Measurements from ENCODE around the gene FGF22.

The FGF22 gene

DNA sequence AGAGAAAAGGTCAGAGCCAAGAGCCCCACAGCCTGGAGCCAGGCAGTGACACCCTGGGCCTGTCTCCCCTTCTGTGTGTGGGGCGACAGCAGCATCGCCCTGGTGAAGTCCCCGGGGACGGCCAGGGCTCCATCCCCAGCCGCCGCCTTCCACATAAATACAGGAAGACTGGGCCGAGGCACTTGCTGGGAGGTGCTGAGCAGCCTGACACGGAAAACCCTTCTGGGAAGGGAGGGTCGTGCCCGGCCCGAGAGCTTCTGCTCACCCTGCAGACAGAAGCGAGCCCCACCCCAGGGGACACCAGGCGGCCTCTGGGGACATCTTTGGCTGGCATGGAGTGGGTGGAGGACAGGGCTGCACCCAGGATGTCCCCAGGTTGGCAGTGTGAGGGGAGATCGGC is 5.1 kb downstream of the FGF22 start:
- no peak for DNase-seq

- no peak for DNase-seq
Measured at GRCh38 chr19:645912-646778, 6.5 kb downstream of the FGF22 start.

DNA sequence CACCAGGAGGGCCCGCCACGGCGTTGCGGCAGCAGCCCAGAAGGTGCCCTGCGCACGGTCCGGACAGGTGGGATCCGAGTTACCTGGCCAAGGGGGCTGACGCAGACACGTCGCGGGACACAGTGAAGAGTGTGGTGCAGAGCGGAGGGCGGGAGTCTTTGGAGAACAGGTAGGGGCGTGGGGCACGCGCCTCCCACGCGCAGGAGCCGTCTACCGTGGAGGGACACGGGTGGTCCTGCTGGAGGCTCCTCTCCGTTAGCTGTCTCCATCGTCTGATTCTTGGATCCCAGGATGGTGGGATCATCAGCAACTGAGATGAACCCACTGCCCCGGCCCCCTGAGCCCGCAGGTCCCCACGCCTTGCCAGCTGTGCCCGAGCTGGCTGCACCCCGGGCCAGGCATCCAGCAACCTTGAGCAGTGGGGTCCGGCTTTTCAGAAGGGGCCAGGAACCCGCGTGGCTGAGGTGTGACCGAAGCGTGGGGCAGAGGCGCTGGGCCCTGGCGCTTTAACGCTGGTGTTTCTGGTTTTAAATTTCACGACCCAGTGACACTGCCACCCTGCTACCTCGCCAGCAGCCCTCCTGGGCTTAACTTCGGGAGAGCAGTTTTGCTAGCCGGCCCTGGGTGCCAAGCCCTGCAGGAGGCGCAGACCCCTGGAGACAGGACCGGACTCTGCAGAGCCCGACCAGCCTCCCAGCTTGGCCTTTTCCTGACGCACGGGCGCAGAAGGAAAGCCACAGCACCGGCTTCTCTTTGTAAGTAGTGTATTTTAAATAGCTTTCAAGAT is 7.3 kb downstream of the FGF22 start:
- no peak for DNase-seq

DNA sequence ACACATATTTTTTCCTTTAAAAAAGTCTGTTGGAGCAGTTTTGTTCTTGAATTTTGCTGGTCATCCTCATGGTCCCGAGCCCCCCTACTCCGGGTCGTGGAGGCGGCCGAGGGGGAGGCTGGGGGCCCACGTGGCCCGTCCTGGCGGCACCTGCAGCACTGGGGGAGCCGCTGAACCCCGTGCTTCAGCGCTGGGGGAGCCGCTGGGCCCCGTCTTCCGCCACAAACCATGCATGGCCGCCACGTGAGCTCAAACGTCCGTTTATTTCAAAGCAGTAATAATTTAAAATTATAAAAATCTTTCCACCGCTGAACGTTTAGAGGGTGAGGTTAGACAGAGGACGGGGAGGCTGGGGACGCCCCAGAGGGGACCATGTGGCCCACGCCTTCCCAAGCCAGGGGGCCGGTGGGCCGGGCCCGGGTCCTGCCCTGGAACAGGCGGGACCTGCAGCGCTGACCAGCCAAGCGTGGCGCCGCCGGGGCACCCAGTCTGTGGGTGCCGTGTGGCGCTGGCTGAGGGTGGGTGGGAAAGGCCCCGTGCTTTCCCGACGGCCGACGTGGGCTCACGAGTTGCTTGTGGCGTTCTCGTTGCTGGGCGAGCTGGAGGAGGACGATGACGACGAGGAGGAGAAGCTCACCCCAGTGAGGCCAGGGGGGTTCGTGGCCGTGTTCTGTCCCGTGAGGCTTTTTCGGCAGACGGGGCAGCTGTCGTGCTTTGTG is 8.0 kb downstream of the FGF22 start:
- DNase-seq: no peak

GRCh38 chr19:648305-648704 is 8.6 kb downstream of the FGF22 start:
- DNase-seq: no peak

GRCh38 chr19:648904-649801 is 9.5 kb downstream of the FGF22 start:
- DNase-seq: no peak

DNA sequence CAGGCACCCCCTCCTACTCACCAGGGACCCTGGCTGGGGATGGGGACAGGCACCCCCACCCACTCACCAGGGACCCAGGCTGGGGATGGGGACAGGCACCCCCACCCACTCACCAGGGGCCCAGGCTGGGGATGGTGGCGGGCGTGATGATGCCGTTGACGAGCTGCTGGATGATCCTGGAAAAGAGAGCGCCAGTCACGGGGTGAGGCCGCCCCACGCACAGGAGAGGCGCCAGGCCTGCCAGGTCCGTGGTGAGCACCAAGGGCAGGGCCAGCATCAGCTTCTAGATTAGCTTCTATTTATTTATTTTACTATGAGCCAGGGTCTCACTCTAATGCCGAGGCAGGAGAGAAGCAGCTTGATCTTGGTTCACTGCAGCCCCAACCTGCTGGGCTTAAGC is 10.4 kb downstream of the FGF22 start:
- DNase-seq: no peak

DNA sequence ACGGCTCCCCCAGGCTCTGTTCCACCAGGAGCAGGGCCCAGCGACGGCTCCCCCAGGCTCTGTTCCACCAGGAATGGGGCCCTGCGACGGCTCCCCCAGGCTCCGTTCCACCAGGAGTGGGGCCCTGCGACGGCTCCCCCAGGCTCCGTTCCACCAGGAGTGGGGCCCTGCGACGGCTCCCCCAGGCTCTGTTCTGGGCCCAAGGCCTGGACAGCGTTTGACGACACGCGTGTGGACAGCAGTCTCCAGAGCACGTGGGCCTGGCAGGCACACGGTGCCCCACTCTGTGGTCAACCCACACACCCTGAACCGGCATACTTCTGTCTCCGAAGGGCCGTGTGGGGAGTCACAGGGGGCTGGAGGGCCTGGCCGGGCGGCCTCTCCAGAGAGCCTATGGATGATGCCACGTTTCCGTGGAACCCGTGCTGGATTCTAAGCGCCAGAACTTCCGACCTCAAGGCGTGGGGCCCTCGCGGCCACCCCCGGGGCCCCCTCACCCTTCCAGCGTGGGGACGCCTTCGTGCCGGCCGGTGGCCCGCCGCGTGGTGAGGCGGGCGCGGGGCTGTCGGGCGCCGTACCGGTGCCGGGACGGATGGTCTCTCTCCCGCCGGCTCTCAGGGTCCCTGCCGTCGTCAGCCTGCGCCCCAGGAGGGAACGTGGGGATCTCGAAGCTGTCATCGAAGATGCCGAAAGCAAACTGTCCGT is 11.6 kb downstream of the FGF22 start:
- no peak for DNase-seq

- no peak for DNase-seq
Measured at GRCh38 chr19:651991-652390, 12.3 kb downstream of the FGF22 start.

DNA sequence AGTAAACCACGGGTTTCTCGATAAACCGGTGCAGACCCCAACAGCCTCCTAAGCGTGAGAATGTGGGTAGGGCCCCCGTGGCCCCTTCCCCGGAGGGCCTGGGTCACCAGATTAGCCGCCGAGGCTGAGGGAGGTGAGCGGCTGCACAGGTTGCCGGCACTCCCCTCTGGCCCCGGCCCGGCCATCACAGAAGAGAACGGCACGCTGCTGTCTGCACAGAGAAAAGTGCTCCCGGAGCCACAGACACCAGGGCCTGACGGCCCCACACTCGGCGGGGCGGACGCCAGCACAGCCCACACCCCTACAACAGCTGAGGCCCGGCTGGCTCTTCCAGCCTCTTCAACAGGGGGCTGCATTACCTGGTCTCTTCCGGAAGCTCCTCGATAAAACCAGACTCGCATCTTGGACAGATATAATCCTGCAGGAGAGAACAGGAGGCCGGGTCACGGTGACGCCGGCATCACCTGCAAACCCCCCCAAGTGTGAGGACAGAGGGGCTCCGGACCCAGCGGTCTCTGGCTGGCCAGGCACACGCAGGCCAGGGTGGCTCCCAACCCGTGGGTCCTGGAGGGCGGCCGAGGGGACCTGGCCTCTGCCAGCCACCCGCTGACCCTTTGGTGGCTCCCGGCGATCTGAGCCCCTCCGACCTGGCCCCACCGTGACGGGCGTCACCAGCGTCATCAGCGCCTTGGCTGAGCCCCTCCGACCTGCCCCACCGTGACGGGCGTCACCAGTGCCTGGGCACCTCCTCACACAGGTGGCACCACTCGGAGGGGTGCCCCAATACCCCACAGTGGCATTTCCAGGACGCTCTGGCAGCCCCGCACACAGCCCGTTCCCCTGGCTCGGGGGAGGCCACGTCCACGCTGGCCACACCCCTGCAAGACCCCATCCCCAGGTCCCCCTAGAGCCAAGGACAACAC is 13.0 kb downstream of the FGF22 start:
- DNase-seq: no peak

DNA sequence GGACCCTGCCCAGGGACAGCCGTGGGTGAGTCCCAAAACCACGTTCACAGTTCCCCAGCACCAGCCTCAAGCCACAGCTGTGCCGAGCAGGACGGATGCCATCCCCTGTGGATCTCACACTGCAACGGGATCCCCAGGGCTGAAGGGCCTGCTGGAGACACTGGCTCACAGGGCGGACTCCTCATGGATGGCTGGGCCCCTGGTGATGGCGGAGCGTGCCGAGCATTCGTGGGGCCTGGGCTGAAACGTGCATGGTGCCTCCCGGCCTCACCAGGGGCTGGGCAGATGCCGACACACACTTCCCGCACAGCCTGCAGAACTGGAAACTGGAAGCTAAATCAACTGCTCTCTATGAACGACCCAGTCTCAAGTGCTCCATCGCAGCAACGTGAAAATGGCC is 13.7 kb downstream of the FGF22 start:
- DNase-seq: no peak

DNA sequence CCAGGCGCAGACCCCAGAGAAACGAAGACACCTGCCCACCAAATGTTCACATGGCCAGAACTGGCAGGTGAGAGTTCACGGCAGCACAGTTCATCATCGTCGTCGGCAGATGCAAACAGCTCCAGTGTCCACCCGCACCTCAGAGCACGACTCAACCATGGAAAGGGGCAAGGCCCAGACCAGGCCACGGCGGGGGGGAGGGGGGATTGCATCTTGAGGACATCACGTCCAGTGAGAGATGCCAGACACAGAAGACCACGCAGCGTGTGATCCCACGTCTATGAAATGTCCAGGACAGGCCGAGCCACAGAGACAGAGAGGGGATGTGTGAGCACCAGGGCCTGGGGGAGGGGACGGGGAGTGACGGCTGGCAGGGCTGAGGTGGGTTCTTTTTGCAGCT is 16.0 kb downstream of the FGF22 start:
- no peak for DNase-seq

GRCh38 chr19:656751-657559 is 17.3 kb downstream of the FGF22 start:
- no peak for DNase-seq

- DNase-seq: no peak
Measured at GRCh38 chr19:657611-658010, 17.9 kb downstream of the FGF22 start.

GRCh38 chr19:658059-658839 is 18.6 kb downstream of the FGF22 start:
- no peak for DNase-seq

DNA sequence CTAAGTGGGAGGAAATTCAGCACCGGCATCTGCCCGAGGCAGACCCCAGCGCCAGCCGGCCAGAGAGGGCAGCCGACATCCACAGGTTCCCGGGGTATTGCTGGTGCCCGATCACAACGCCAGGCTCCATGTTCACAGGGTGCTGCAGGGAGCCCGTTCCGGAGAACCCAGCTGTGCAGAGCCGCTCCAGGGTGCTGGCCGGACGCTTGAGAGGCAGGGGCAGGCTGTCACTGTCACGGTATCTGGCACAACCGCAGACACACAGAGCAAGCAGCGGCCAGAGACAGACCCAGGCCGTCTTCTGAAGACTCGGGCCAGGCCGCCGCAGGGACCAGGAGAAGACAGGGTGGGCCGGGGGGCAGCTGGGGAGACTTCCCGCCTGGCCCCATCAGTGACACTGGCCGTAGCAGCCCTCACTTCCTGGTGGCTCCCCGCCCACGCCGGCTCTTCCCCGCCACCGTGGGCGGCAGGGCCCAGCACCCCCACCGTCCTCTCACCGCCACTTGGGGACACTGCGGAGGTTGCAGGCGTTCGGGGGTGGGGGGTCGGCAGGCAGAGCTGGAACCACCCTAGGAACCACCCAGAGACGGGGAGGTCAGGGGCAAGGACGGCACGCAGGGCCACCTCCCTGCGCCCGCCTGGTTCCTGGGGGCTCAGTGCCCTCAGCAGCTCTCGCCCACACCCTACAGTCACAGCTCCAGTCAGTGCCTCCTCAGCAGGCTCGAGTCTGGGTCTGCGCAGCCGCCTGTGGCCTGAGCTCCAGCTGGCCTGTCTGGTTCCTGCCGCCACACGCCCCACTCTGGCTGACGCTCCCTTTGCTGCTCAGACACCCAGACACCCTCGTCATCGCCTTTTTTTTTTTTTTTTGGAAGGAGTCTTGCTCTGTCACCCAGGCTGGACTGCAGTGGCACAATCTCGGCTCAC is 19.5 kb downstream of the FGF22 start:
- peak; percentile 67 to 79 for DNase-seq

- DNase-seq: no peak
Measured at GRCh38 chr19:660793-661426, 21.2 kb downstream of the FGF22 start.

All from CD4-positive, alpha-beta T cell treated with Interleukin-4 for 1 hour (primary cell).